HG03575 (cell line): Measurements from ENCODE around the gene FASTKD3.
"Not testable (repeated sequence)": the region's sequence is repeated elsewhere in the genome, so short reads cannot be mapped to it uniquely, and the experiment has no call there.

Experiments
- ATAC-seq: cut with Tn5 transposase; IDR thresholded peaks from one replicate; pipeline ENCODE4 v1.9.1; 2021; ENCODE audit not compliant: unreplicated experiment, insufficient number of reproducible peaks, low FRiP score; ENCODE audit errors: extremely low read depth

FASTKD3 gene

GRCh38 chr5:7868773-7869473 is at the start of gene FASTKD3, which contains the start of gene MTRR:
TSS of gene FASTKD3 (minus strand) at chr5:7869031. CDS start at chr5:7868083, 948 bp downstream.
TSS of gene MTRR (plus strand) at chr5:7869148. CDS start at chr5:7870795, 1,647 bp downstream.
- peak; percentile 92 for ATAC-seq

- ATAC-seq: no peak
Observed at GRCh38 chr5:7917130-7918123, 48.6 kb upstream of the FASTKD3 start.

GRCh38 chr5:7916171-7916804 is 47.5 kb upstream of the FASTKD3 start:
- ATAC-seq: no peak

- not testable (repeated sequence) for ATAC-seq
Observed at GRCh38 chr5:7911429-7911771, 42.6 kb upstream of the FASTKD3 start.

- ATAC-seq: no peak
Observed at GRCh38 chr5:7910738-7911428, 42.1 kb upstream of the FASTKD3 start.

GRCh38 chr5:7908317-7908716 is 39.5 kb upstream of the FASTKD3 start:
- ATAC-seq: no peak

- ATAC-seq: no peak
Observed at GRCh38 chr5:7907612-7908011, 38.8 kb upstream of the FASTKD3 start.

GRCh38 chr5:7904170-7904569 is 35.3 kb upstream of the FASTKD3 start:
- no peak for ATAC-seq

- no peak for ATAC-seq
Observed at GRCh38 chr5:7902666-7903625, 34.1 kb upstream of the FASTKD3 start.

- no peak for ATAC-seq
Observed at GRCh38 chr5:7902201-7902600, 33.4 kb upstream of the FASTKD3 start.

- no peak for ATAC-seq
Observed at GRCh38 chr5:7897014-7897600, 28.3 kb upstream of the FASTKD3 start.

GRCh38 chr5:7894860-7895259 is 26.0 kb upstream of the FASTKD3 start:
- peak; percentile 91 for ATAC-seq

- ATAC-seq: no peak
Observed at GRCh38 chr5:7894439-7894838, 25.6 kb upstream of the FASTKD3 start.

- ATAC-seq: no peak
Observed at GRCh38 chr5:7888901-7889300, 20.1 kb upstream of the FASTKD3 start.

GRCh38 chr5:7886849-7887475 is 18.1 kb upstream of the FASTKD3 start:
- ATAC-seq: peak; percentile 69

- ATAC-seq: no peak
Observed at GRCh38 chr5:7884491-7885267, 15.8 kb upstream of the FASTKD3 start.
